GM19328 (cell line): ENCODE data around the gene GCFC2.

ENCODE experiments used
- ATAC-seq: cut with Tn5 transposase; IDR thresholded peaks from one replicate; pipeline ENCODE4 v1.9.1; 2021; ENCODE audit warnings: mild to moderate bottlenecking, moderate library complexity; ENCODE audit not compliant: unreplicated experiment

Gene GCFC2

DNA sequence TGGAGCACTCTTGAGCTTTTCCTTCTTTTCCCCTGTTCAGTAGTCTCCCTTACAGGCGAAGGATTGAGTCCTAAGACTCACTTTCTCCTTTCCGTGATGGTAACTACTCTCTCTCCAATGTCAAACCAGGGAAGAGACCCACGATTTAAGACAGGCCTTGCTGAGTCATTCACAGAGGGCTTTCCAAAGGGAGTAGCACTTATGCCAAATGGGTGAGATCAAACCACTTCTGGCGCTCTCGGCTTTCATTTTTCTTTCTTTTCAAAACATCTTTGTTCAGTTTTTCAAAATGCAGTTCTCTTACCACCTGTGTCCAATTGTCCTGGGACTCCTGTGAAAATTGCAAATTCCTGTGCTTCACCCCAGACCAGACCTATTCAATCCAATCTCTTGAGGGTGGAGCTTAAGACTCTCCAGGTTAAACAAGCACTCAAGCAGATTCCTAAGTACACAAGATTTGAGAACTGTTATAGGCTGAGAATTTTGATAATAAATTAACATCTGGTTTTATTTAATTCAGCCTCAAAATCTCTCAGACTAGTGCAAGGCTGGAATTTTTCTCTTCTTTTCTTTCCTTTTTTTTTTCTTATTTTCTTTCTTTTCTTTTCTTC is 78.5 kb downstream of the GCFC2 start:
- ATAC-seq: no peak

DNA sequence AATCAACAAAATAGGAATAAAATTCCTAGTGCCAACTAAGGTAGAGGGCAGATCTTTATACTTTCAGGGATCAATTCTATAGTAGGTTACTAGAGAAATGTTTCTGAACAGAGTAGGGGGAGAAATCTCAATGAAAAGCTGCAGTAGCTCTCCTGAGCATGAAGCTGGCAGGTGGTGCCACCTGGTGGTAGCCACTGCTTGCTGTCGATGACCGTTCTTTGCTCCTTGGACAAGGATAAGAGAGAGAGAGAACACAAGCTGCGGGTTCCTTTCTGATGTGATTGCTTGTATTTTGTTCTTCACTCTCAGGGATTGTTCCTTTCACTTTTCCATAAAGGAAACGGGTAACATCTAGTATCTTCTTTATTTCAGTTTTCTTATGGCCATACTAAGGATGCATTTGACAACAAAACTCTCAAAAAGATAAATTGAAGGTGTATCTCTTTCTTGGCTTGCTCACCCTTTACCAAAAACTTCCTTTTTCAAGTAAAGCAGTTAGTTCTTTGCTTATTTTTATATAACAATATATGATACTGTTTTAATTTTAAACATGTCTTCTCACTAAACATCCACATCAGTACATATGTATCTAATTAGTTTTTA is 82.7 kb downstream of the GCFC2 start:
- peak; percentile 92 for ATAC-seq

DNA sequence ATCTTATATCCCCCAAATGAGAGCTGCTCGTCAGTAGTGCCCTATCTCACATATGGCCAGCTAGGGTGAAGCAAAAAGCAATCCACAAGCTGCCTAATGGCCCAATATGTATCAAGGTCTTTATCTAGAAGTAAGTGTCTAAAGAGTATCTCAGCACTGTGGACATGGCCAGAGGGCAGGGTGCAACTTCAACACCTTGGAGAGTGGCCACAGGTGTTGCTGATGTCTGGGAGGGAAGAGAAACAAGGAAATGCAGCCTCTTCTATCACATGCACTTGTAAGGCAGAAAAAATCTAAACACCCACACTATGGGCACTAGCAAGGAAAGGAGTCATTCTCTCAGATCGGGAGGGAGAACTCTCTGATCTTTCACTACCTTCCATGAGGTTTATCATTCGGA is 87.8 kb downstream of the GCFC2 start:
- no peak for ATAC-seq

DNA sequence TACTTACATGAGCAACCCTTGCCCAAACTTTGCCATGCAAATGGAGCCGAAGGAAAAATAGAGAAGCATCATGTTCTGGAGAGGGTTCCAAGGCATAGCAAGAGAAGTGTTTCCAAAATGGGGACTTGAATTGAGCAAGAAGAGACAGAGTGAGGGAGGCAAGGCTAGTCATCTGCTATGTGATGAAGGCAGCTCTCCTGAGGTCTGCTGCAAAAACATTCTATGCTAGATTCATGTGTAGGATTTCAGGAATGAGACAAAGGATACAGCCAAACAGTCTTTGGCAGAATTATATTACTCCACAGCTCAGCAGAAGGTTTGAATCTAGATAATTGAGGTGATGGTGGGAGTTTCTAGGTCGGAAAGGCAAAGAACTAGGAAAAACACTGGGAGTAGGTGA is 88.2 kb downstream of the GCFC2 start:
- no peak for ATAC-seq

DNA sequence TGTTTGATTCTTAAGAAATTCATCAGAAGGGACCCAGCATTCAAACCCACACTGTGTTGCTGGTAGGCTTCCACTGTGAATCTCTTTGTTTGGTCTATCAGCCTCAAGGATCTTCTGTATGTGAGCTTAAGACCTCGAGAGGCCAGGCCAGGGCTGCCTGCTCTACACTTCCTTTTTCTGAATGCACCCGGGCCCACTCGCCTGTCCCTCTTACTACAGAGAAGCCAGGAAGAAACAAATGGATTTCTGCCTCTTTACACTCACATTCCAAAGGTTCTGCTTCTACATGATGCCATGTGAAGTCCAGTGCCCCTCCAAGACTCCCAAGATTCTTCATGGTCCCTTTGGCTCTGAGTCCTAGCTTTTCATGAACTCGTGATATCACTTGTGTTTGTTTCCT is 89.5 kb downstream of the GCFC2 start:
- ATAC-seq: no peak

- no peak for ATAC-seq
Measured at GRCh38 chr2:75619956-75620740, 90.6 kb downstream of the GCFC2 start.

DNA sequence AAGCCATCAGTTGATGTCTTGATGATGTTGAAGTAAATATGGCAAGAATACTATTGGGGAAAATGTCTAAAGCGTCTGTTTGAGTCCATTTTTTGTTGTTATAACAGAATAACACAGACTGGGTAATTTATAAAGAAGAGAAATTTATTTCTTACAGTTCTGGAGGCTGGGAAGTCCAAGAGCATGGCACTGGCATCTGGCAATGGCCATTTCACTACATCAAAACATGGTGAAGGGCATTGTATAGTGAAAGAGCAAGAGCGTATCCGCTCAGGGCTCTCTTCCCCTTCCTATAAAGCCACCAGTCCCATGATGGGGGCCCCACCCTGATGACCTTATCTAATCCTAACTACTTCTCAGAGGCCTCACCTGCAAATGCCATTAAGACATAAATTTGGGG is 93.8 kb downstream of the GCFC2 start:
- ATAC-seq: no peak

GRCh38 chr2:75616406-75616805 is 94.3 kb downstream of the GCFC2 start:
- ATAC-seq: no peak

- no peak for ATAC-seq
Measured at GRCh38 chr2:75614162-75614651, 96.5 kb downstream of the GCFC2 start.

- no peak for ATAC-seq
Measured at GRCh38 chr2:75612862-75613243, 97.9 kb downstream of the GCFC2 start.
